Superior temporal gyrus (tissue), 1 donor: ENCODE results near the gene TMEM106C.
A peak's percentile ranks its signal among the peaks of the same experiment; 100 is the strongest.

ENCODE experiments used
- DNase-seq: peaks from one replicate; pipeline ENCODE4 v3.0.0-alpha.2; 2016; ENCODE audit errors: extremely low spot score

Gene TMEM106C

GRCh38 chr12:48016373-48017020, 53.1 kb downstream of the TMEM106C start:
- DNase-seq = no peak

GRCh38 chr12:48017496-48017895, 54.1 kb downstream of the TMEM106C start:
- DNase-seq = peak; percentile 81

GRCh38 chr12:48017921-48018617, 54.7 kb downstream of the TMEM106C start:
- DNase-seq = no peak
